Measurements from ENCODE around the gene VAV2.

- TF ChIP-seq CTCF (conservative IDR thresholded peaks at IDR 0.05; ENCODE audit: low read depth, low read length) = no peak
- TF ChIP-seq EZH2 (IDR thresholded peaks at IDR 0.05; ENCODE audit: low read length, unreplicated experiment) = no peak
- no peak for TF ChIP-seq EZH2phosphoT487 (IDR thresholded peaks at IDR 0.05; ENCODE audit: borderline replicate concordance, low read length)
These were observed 123.9 kb downstream of the VAV2 start for GRCh38 chr9:133868203-133868602.
